BE2C (cell line): ENCODE measurements around the gene NFATC4.
"Not testable (repeated sequence)": the region's sequence is repeated elsewhere in the genome, so short reads cannot be mapped to it uniquely, and the experiment has no call there.

ENCODE experiments used
- DNase-seq: peaks from one replicate; pipeline ENCODE4 v3.0.0-alpha.2; 2020
- H3K27me3 ChIP-seq: fragments of 250-450 bp; sonication (Bioruptor Pico); 2 replicates; pipeline ENCODE4 v1.5.1; 2020; ENCODE audit warnings: mild to moderate bottlenecking
- H3K36me3 ChIP-seq: fragments of 250-450 bp; sonication (Bioruptor Pico); 2 replicates; pipeline ENCODE4 v1.5.1; 2020; ENCODE audit warnings: mild to moderate bottlenecking
- H3K4me1 ChIP-seq: fragments of 250-450 bp; sonication (Bioruptor Pico); 2 replicates; pipeline ENCODE4 v1.5.1; 2020
- H3K4me3 ChIP-seq: 2 replicates; pipeline ENCODE4 v1.5.1; 2011; ENCODE audit warnings: low read depth, low read length
- H3K9me3 ChIP-seq: fragments of 250-450 bp; sonication (Bioruptor Pico); 2 replicates; pipeline ENCODE4 v1.5.1; 2020
- TF ChIP-seq, protein P1 (sequence below): IDR thresholded peaks from 2 replicates; pipeline ENCODE4 v1.5.1; 2012; ENCODE audit warnings: mild to moderate bottlenecking, low read depth, low read length

NFATC4 gene

DNA sequence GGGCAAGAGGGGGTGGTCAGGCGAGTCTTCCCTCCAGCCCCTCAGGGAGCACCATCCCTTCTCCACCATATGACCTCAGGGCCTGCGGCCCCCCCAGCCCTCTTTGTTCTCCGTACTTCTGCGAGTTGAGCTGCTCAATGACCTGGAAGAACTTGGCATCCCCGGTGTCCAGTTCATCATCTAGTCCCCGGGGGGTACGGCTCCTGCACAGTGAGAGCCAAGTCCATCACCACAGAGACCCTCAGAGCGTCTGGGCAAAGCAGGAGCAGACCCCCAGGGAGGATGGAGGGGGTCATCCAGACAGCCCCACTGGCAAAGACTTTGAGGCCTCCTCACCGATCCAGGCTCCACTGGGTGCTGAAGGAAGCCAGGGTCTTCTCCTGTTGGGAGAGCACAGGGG is 42.0 kb upstream of the NFATC4 start:
- TF ChIP-seq, protein P1, sequence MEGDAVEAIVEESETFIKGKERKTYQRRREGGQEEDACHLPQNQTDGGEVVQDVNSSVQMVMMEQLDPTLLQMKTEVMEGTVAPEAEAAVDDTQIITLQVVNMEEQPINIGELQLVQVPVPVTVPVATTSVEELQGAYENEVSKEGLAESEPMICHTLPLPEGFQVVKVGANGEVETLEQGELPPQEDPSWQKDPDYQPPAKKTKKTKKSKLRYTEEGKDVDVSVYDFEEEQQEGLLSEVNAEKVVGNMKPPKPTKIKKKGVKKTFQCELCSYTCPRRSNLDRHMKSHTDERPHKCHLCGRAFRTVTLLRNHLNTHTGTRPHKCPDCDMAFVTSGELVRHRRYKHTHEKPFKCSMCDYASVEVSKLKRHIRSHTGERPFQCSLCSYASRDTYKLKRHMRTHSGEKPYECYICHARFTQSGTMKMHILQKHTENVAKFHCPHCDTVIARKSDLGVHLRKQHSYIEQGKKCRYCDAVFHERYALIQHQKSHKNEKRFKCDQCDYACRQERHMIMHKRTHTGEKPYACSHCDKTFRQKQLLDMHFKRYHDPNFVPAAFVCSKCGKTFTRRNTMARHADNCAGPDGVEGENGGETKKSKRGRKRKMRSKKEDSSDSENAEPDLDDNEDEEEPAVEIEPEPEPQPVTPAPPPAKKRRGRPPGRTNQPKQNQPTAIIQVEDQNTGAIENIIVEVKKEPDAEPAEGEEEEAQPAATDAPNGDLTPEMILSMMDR, result no peak
- Histone ChIP-seq H3K27me3 (peaks cover 5% of the 10 kb centered on the region; the same call in 1 of the 2 replicates), H3K4me1 (no peaks in the 10 kb centered on the region)

GRCh38 chr14:24327303-24327702 is 40.7 kb upstream of the NFATC4 start:
- no peak overlapping the region for H3K4me3 ChIP-seq
- no peaks in the 10 kb centered on the region for H3K4me1 ChIP-seq
- H3K9me3 ChIP-seq, result no peaks in the 10 kb centered on the region
- no peak for DNase-seq
- peaks cover under 1% of the 10 kb centered on the region for H3K27me3 ChIP-seq
- H3K36me3 ChIP-seq, result no peaks in the 10 kb centered on the region
- TF ChIP-seq, protein P1, result no peak

More for the DNA sequence above, 42.0 kb upstream of the NFATC4 start:
- DNase-seq, result no peak
- Histone ChIP-seq H3K36me3 (no peaks in the 10 kb centered on the region), H3K9me3 (no peaks in the 10 kb centered on the region), H3K4me3 (no peak overlapping the region)

DNA sequence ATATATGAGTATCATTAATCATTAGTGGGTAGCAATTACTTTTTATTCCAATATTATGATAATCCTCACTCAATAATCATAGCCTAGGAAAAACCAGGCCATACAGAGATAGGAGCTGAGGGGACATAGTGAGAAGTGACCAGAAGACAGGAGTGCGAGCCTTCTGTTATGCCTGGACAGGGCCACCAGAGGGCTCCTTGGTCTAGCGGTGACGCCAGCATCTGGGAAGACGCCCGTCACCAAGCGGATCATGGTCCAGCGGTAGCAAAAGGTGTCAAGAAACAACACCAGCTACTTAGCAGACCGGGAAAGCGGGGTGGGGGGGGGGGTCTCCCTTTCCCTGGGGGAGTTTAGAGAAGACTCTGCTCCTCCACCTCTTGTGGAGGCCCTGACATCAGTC is 40.1 kb upstream of the NFATC4 start:
- H3K4me3 ChIP-seq, H3K4me1 ChIP-seq, H3K36me3 ChIP-seq, H3K27me3 ChIP-seq, H3K9me3 ChIP-seq: not testable (repeated sequence)
- peak; percentile 63 for DNase-seq
- TF ChIP-seq, protein P1, result peak; percentile 36

- Histone ChIP-seq H3K4me3 (no peak overlapping the region), H3K9me3 (no peaks in the 10 kb centered on the region), H3K36me3 (no peaks in the 10 kb centered on the region), H3K4me1 (no peaks in the 10 kb centered on the region), H3K27me3 (peaks cover 20% of the 10 kb centered on the region)
- no peak for DNase-seq
- TF ChIP-seq, protein P1, result no peak
Measured at GRCh38 chr14:24329073-24329663, 38.8 kb upstream of the NFATC4 start.

- Histone ChIP-seq H3K4me3 (no peak overlapping the region), H3K9me3 (no peaks in the 10 kb centered on the region), H3K27me3 (peaks cover 25% of the 10 kb centered on the region), H3K36me3 (no peaks in the 10 kb centered on the region), H3K4me1 (no peaks in the 10 kb centered on the region)
- TF ChIP-seq, protein P1, result no peak
- no peak for DNase-seq
Measured at GRCh38 chr14:24329736-24330135, 38.2 kb upstream of the NFATC4 start.

DNA sequence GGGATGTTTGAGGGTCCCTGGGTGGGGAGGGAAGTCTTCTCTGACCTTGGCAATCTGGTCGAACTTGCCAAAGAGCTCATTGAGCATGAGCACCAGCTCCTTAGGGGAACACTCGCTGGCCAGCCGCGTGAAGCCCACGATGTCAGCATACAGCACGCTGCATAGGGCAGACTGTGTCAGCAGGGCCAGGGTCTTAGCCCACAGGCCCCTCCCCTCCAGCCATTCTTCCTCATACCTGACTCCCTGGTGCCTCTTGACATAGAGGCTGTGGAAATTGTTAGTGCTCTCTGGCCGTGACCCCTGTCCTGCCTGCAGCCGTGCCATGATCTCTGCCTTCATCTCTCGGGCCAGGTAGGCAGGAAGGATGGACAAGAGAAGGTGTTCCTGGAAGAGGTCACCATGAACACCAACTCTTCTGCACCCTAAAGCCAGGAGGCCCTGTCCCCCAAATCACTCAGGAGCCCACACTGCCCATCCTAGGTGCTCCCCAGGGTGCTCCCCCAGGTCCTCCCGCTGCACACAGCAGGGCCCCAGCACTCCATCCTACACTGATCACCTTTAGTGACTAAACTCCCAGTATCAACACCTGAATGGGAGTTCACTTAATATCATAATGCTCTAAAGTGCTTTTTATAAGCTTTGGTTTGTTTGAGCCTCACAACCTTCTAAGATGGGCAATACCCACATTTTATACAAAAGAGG is 36.9 kb upstream of the NFATC4 start:
- H3K4me3 ChIP-seq, result no peak overlapping the region
- H3K27me3 ChIP-seq, result peaks cover 39% of the 10 kb centered on the region
- no peaks in the 10 kb centered on the region for H3K36me3 ChIP-seq
- TF ChIP-seq, protein P1, result no peak
- DNase-seq, result no peak
- H3K9me3 ChIP-seq, result no peaks in the 10 kb centered on the region
- no peaks in the 10 kb centered on the region for H3K4me1 ChIP-seq
